ENCODE results near the gene VDR.

The VDR gene

DNA sequence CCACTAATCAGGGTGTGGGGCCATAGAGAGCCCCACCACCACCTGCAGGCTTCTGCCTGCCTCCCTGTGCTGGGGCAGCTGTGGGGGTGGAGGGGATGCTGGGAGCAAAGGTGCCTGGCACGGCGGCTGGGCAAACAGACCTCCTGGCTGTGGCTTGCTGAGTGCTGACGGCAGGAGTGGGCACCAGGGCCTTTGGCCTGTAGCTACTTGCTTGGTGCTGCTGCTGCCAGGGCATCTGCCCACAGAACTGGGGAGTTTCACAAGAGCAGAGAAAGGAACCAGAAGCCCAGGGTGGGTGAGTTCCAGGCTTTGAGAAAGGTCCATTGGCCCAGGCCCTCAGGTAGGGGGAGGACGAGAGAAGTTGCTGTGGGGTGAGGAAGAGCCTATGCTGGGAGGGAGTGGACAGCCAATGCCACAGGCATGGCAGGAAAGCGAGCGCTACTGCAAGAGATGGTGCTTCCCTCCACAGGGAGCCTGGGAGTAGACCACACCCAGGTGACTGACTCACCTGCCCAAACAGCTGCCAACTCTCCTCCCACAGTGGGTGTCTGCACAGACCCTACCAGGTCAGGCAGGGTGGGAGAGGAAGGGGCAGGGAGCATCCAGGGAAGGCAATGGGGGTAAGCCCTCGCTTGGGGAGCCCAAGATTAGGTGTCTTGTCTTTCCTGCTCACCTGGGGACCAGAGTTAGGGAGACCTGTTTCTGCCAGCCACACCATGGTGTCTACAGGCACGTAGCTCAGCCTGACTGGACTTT, 46.1 kb downstream of the VDR start:
- DNase-seq (ENCODE audit: low spot score), result peak; percentile 78
- POLR2A ChIA-PET (ENCODE audit: low non-redundant PET), result no interaction called here
- peak overlapping the region; percentile 91 for H3K27ac ChIP-seq
- TF ChIP-seq, protein P1, sequence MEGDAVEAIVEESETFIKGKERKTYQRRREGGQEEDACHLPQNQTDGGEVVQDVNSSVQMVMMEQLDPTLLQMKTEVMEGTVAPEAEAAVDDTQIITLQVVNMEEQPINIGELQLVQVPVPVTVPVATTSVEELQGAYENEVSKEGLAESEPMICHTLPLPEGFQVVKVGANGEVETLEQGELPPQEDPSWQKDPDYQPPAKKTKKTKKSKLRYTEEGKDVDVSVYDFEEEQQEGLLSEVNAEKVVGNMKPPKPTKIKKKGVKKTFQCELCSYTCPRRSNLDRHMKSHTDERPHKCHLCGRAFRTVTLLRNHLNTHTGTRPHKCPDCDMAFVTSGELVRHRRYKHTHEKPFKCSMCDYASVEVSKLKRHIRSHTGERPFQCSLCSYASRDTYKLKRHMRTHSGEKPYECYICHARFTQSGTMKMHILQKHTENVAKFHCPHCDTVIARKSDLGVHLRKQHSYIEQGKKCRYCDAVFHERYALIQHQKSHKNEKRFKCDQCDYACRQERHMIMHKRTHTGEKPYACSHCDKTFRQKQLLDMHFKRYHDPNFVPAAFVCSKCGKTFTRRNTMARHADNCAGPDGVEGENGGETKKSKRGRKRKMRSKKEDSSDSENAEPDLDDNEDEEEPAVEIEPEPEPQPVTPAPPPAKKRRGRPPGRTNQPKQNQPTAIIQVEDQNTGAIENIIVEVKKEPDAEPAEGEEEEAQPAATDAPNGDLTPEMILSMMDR (conservative IDR thresholded peaks at IDR 0.05; ENCODE audit: low read depth), result no peak
- CTCF ChIA-PET, result interaction anchor here (0.6 to 1.3 kb wide), 4 partner anchors 12 to 644 kb away, joined by 3 read pairs; no protein-coding TSS in a partner anchor

DNA sequence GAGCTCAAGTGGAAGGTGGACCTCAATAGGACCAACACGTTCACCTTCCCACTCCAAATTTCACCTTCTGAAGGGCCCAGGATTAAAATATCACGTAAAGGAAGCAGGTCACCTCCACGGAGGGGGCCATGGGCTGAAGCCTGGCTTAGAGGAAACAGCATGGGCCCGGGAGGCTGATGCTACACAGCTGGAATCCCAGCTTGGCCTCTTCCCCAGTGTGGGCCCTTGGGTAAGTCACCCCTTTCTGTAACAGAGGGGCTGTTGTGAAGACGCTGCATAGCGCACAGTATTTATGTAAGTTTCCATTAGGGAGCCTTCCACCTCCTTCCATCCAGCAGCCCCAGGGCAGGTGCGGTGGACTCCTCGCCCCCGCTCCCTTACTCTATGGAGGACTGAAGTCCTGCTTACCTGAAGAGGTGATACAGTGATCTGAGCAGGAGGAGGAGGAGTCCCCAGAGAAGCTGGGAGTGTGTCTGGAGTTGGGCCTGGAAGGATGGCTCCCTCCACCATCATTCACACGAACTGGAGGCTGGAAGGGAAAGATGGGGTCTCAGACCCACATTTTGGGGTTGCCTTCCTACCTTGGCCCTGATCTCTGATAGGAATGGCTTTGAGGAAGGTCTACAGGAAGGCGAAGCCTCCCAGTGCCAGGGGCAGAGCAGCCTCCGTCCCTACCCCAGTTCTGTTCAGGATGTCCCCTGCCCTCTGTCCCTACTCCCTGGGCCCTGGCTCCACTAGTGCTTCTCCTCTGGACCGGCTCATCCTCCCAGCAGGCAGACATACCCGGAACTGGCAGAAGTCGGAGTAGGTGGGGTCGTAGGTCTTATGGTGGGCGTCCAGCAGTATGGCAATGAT, 47.8 kb downstream of the VDR start:
- POLR2A ChIA-PET (ENCODE audit: low non-redundant PET), result no interaction called here
- CTCF ChIA-PET, result no interaction called here
- TF ChIP-seq, protein P1 (conservative IDR thresholded peaks at IDR 0.05; ENCODE audit: low read depth), result no peak
- no peak for DNase-seq (ENCODE audit: low spot score)
- peak overlapping the region; percentile 91 for H3K27ac ChIP-seq

DNA sequence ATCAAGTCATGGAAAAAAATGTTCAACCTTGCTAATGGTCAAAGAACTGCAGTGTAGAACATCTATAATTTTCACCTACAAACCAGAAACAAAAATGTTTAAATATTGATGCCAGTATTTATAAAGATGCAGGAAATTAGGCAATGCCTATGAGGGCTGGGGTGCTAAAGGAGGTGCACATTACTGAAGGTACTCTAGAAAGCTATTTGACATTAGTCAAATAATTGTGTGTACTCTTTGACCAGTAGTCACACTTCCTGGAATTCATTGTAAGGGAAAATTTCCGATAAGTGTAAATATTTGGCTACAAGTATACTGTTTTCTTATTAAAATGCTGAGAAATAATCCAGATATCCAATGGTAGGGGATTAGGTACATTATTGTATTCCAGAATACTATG, 48.7 kb downstream of the VDR start:
- H3K27ac ChIP-seq, result no peak overlapping the region
- POLR2A ChIA-PET (ENCODE audit: low non-redundant PET), result no interaction called here
- TF ChIP-seq, protein P1 (conservative IDR thresholded peaks at IDR 0.05; ENCODE audit: low read depth), result no peak
- DNase-seq (ENCODE audit: low spot score), result no peak
- CTCF ChIA-PET, result no interaction called here

DNA sequence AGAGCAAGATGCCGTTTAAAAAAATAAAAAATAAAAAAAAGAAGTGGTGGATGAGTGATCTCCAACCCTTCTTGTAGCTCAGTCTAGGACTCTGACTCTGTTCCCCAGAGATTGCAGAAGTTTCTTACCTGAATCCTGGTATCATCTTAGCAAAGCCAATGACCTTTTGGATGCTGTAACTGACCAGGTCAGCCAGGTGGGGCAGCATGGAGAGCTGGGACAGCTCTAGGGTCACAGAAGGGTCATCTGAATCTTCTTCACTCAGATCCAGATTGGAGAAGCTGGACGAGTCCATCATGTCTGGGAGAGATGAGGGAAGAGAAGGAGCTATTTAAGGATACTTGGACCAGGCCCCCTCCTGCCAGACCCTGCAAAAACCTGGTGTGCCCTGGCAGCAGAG, 49.3 kb downstream of the VDR start:
- POLR2A ChIA-PET (ENCODE audit: low non-redundant PET), result no interaction called here
- CTCF ChIA-PET, result no interaction called here

DNA sequence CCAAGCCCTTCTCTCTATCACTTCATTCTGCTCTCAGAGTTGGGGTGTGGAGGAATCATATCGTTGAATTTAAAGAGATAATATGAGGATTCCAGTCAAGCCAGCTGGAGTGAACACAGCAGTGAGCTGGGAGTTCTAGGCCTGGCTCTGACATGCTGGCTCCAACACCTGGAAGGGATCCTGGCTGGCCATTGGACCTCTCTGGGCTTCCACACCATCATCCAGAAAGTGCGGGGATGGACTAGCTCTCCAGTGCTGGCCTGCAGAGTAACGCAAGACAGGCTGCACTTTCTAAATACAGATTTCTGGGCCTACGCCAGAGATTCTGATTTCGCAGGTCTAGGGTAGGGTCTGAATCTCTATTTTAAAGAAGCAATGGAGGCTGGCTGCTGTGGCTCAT, 50.3 kb downstream of the VDR start:
- CTCF ChIA-PET, result interaction anchor here (0.7 kb wide), 1 partner anchor 123 kb away, joined by 3 read pairs; no protein-coding TSS in a partner anchor
- DNase-seq (ENCODE audit: low spot score), result no peak
- TF ChIP-seq, protein P1 (conservative IDR thresholded peaks at IDR 0.05; ENCODE audit: low read depth), result no peak
- POLR2A ChIA-PET (ENCODE audit: low non-redundant PET), result no interaction called here
- 0 out of 2 replicates have a peak overlapping the region, but pooled peaks have one; percentile 19 for H3K27ac ChIP-seq

More for the DNA sequence above, 49.3 kb downstream of the VDR start:
- no peak for DNase-seq (ENCODE audit: low spot score)
- TF ChIP-seq, protein P1 (conservative IDR thresholded peaks at IDR 0.05; ENCODE audit: low read depth), result no peak
- H3K27ac ChIP-seq, result 0 out of 2 replicates have a peak overlapping the region, but pooled peaks have one; percentile 18

DNA sequence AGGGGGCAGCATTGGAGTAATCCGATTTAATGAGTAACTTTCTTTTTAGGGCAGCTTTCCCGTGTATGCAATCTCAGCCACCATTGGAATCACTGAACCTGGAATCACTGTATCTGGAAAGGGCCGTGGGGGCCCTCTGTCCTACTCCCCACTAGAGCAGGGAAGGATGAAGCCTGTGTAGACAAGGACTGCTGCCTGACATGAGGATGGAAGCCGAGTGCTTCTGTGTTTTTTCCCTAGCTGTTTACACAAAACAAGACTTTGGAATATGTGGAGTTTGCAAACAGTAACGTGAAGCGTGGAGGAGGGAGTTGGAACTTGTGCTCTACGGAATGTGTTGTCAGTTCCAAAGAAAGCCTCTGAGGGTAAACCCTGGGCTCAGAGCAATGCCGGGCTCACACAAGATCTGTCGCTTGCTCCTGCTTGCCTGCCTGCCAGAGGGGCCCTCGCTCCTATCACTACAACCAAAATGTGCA, 52.7 kb downstream of the VDR start:
- ChIA-PET CTCF (interaction anchor here (0.6 to 0.8 kb wide), 2 partner anchors 42 to 110 kb away, joined by 3 read pairs; no protein-coding TSS in a partner anchor), POLR2A (ENCODE audit: low non-redundant PET) (no interaction called here)
- DNase-seq (ENCODE audit: low spot score), result no peak
- 0 out of 2 replicates have a peak overlapping the region, but pooled peaks have one; percentile 9 for H3K27ac ChIP-seq
- TF ChIP-seq, protein P1 (conservative IDR thresholded peaks at IDR 0.05; ENCODE audit: low read depth), result no peak
